ENCODE data around the gene FRAS1.
"Not testable (repeated sequence)": the region's sequence is repeated elsewhere in the genome, so short reads cannot be mapped to it uniquely, and the experiment has no call there.

FRAS1 gene

DNA sequence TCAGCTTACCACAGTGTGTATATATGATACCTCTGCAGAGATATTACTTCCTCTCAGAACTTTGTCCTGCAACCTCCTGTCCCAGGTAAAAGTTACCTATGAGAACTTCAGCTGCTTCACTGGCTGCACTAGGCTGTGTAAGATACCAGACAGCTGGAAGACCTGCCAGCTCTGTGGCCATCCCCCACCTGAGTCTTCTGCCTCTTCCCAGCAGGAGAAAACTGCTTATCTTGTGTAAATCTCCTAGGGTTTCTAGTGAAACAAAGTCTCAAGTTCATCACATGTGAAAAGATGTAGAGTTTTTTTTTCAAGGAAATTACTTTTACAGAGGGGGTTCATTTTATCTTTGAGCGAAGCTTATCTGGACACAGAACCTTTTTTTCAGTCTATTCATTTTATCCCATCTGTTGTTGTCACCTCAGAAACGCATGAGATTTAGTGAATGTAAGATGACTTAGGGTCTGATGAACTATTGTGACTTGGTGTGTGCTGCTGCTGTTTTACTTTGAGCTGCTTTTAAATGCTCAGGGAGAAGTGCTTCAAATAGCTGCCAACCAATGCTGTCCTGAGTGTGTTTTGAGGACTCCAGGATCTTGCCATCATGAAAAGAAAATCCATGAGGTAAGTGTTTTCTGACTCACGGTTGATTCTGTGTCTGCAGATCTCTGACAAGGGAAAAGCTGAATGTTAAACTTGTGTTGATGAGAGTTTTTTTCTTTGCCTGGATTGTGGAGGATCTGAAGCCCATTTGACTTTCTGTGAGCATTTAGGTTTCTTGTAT is 187.8 kb downstream of the FRAS1 start:
- no peaks in the 10 kb centered on the region for H3K4me1 ChIP-seq (ENCODE audit: insufficient read depth, low read length)
- no peaks in the 10 kb centered on the region for H3K9me3 ChIP-seq (ENCODE audit: control insufficient read depth, insufficient read depth, low read length)
- no peak overlapping the region for H3K9ac ChIP-seq (ENCODE audit: low read depth, low read length)
- H3K36me3 ChIP-seq (ENCODE audit: insufficient read depth, low read length): no peaks in the 10 kb centered on the region

DNA sequence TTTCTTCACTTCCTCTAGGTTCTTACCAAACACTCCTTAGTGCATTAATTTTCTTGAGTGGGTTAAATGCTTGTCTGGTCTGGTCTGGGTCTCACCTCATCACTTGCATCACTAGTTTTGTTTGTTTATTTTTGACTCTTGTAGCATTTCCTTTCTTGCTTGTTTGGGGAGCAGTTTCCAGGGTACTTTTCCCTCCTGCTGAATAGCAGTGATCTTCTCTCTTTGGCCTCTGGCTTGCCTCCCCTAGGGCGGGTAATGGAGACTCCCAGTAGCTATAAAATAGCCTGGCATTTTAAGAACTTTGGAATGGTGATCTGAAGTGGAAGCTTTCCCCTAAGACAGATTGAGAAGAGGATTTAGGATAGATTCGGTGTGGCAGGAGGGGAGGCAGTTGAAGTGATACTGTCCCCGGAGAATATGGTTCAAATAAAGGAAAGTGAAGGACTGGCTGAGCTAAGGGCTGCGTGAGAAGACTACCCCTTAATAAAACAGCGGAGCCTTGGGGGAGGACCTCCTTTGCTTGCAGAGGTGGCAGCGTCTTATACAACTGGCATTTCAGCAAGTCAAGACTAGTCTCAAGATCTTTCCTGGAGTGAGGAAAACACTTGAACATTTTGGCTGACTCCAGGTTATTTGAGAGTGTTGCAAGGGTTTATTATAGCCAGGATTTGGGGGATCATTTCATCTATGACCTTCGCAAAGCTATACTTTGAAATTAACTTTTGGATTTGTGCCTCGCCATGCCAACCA is 190.6 kb downstream of the FRAS1 start:
- H3K9me3 ChIP-seq (ENCODE audit: control insufficient read depth, insufficient read depth, low read length): 0 out of 2 replicates have a peak, but pooled peaks cover 2% of the 10 kb centered on the region
- H3K36me3 ChIP-seq (ENCODE audit: insufficient read depth, low read length): no peaks in the 10 kb centered on the region
- H3K9ac ChIP-seq (ENCODE audit: low read depth, low read length): no peak overlapping the region
- no peaks in the 10 kb centered on the region for H3K4me1 ChIP-seq (ENCODE audit: insufficient read depth, low read length)

GRCh38 chr4:78250500-78250899 is 193.4 kb downstream of the FRAS1 start:
- H3K9me3 ChIP-seq (ENCODE audit: control insufficient read depth, insufficient read depth, low read length): peaks cover 6% of the 10 kb centered on the region; the same call in 1 of the 2 replicates
- no peaks in the 10 kb centered on the region for H3K36me3 ChIP-seq (ENCODE audit: insufficient read depth, low read length)
- H3K9ac ChIP-seq (ENCODE audit: low read depth, low read length): no peak overlapping the region
- no peaks in the 10 kb centered on the region for H3K4me1 ChIP-seq (ENCODE audit: insufficient read depth, low read length)

- not testable (repeated sequence) for H3K36me3 ChIP-seq (ENCODE audit: insufficient read depth, low read length); H3K9ac ChIP-seq (ENCODE audit: low read depth, low read length); H3K4me1 ChIP-seq (ENCODE audit: insufficient read depth, low read length); H3K9me3 ChIP-seq (ENCODE audit: control insufficient read depth, insufficient read depth, low read length)
Observed at GRCh38 chr4:78252773-78253172, 195.7 kb downstream of the FRAS1 start.

- H3K36me3 ChIP-seq (ENCODE audit: insufficient read depth, low read length): no peaks in the 10 kb centered on the region
Observed at GRCh38 chr4:78254893-78255292, 197.8 kb downstream of the FRAS1 start.

GRCh38 chr4:78265006-78265405 is 207.9 kb downstream of the FRAS1 start:
- Histone ChIP-seq H3K9me3 (ENCODE audit: control insufficient read depth, insufficient read depth, low read length) (no peaks in the 10 kb centered on the region), H3K9ac (ENCODE audit: low read depth, low read length) (no peak overlapping the region), H3K36me3 (ENCODE audit: insufficient read depth, low read length) (peaks cover 3% of the 10 kb centered on the region; the same call in 1 of the 2 replicates), H3K4me1 (ENCODE audit: insufficient read depth, low read length) (no peaks in the 10 kb centered on the region; the same call in 1 of the 2 replicates)

More at GRCh38 chr4:78254893-78255292, 197.8 kb downstream of the FRAS1 start:
- peaks cover 6% of the 10 kb centered on the region; the same call in 1 of the 2 replicates for H3K9me3 ChIP-seq (ENCODE audit: control insufficient read depth, insufficient read depth, low read length)
- H3K4me1 ChIP-seq (ENCODE audit: insufficient read depth, low read length): no peaks in the 10 kb centered on the region
- no peak overlapping the region for H3K9ac ChIP-seq (ENCODE audit: low read depth, low read length)

- peaks cover 3% of the 10 kb centered on the region; the same call in 1 of the 2 replicates for H3K36me3 ChIP-seq (ENCODE audit: insufficient read depth, low read length)
- no peaks in the 10 kb centered on the region for H3K9me3 ChIP-seq (ENCODE audit: control insufficient read depth, insufficient read depth, low read length)
- H3K4me1 ChIP-seq (ENCODE audit: insufficient read depth, low read length): no peaks in the 10 kb centered on the region; the same call in 1 of the 2 replicates
- H3K9ac ChIP-seq (ENCODE audit: low read depth, low read length): no peak overlapping the region
Observed at GRCh38 chr4:78267790-78268189, 210.7 kb downstream of the FRAS1 start.

GRCh38 chr4:78268597-78268996 is 211.5 kb downstream of the FRAS1 start:
- Histone ChIP-seq H3K36me3 (ENCODE audit: insufficient read depth, low read length) (peaks cover 3% of the 10 kb centered on the region; the same call in 1 of the 2 replicates), H3K9ac (ENCODE audit: low read depth, low read length) (no peak overlapping the region), H3K9me3 (ENCODE audit: control insufficient read depth, insufficient read depth, low read length) (no peaks in the 10 kb centered on the region), H3K4me1 (ENCODE audit: insufficient read depth, low read length) (no peaks in the 10 kb centered on the region; the same call in 1 of the 2 replicates)

DNA sequence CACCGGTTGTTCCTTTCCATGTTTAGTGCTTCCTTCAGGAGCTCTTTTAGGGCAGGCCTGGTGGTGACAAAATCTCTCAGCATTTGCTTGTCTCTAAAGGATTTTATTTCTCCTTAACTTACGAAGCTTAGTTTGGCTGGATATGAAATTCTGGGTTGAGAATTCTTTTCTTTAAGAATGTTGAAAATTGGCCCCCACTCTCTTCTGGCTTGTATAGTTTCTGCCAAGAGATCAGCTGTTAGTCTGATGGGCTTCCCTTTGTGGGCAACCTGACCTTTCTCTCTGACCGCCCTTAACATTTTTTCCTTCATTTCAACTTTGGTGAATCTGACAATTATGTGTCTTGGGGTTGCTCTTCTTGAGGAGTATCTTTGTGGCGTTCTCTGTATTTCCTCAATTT is 218.3 kb downstream of the FRAS1 start:
- H3K9ac ChIP-seq (ENCODE audit: low read depth, low read length); H3K36me3 ChIP-seq (ENCODE audit: insufficient read depth, low read length); H3K4me1 ChIP-seq (ENCODE audit: insufficient read depth, low read length); H3K9me3 ChIP-seq (ENCODE audit: control insufficient read depth, insufficient read depth, low read length): not testable (repeated sequence)

DNA sequence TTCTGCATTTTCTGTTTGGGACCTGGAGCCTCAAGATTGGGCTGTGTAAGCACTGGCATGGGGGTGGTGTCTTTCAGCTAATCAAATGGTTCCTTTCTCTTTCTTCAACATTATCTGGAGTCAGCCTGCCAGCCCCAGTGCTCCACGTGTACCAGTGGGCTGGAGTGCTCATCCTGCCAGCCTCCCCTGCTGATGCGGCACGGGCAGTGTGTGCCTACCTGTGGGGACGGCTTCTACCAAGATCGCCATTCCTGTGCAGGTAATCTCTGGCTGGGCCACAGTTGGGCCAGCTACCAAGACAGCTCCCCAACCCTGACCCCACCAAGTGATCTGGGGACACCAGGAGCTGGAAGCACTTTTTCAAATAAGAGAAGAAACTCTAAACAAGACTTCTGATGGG is 229.2 kb downstream of the FRAS1 start:
- Histone ChIP-seq H3K4me1 (ENCODE audit: insufficient read depth, low read length) (no peaks in the 10 kb centered on the region; the same call in 1 of the 2 replicates), H3K9me3 (ENCODE audit: control insufficient read depth, insufficient read depth, low read length) (no peaks in the 10 kb centered on the region), H3K36me3 (ENCODE audit: insufficient read depth, low read length) (no peaks in the 10 kb centered on the region), H3K9ac (ENCODE audit: low read depth, low read length) (no peak overlapping the region)

DNA sequence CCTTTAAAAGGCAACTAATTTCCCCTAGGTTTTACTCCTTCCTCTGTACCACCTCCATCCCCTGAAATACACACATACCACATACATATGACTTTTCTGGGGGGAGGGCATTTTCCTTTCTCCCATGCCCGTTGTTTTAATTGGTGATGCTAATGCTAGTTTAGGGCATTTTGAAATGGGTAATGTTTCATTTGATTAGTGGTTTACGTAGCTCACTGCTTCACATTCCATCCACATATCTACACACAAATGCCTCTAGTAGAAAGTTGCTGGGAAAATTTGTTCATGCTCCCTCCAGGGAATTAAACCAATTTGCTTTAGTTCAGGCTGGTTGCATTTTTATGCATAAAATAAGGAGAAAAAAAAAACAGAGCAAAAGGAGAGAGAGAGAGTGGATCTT is 231.2 kb downstream of the FRAS1 start:
- no peaks in the 10 kb centered on the region; the same call in 1 of the 2 replicates for H3K36me3 ChIP-seq (ENCODE audit: insufficient read depth, low read length)
- no peak overlapping the region for H3K9ac ChIP-seq (ENCODE audit: low read depth, low read length)

DNA sequence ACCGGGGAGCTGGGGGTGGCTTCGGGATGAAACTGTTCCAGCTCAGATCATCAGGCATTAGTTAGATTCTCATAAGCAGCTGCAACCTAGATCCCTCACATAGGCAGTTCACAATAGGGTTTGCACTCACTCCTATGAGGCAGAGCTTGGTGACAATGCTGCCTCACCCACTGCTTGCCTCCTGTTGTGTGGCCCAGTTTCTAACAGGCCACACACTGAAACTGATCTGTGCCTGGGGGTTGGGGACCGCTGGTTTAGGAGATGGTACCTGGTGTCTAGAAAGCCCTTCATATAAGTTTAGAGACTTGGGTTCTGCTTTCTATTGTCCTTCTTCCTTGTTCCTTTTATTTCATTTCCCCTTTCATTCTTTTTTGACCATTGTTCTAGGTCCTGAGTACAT is 234.2 kb downstream of the FRAS1 start:
- H3K36me3 ChIP-seq (ENCODE audit: insufficient read depth, low read length): no peaks in the 10 kb centered on the region; the same call in 1 of the 2 replicates
- H3K9me3 ChIP-seq (ENCODE audit: control insufficient read depth, insufficient read depth, low read length): no peaks in the 10 kb centered on the region
- H3K9ac ChIP-seq (ENCODE audit: low read depth, low read length): no peak overlapping the region
- H3K4me1 ChIP-seq (ENCODE audit: insufficient read depth, low read length): no peaks in the 10 kb centered on the region

More for the DNA sequence above, 231.2 kb downstream of the FRAS1 start:
- H3K4me1 ChIP-seq (ENCODE audit: insufficient read depth, low read length): no peaks in the 10 kb centered on the region
- H3K9me3 ChIP-seq (ENCODE audit: control insufficient read depth, insufficient read depth, low read length): no peaks in the 10 kb centered on the region

DNA sequence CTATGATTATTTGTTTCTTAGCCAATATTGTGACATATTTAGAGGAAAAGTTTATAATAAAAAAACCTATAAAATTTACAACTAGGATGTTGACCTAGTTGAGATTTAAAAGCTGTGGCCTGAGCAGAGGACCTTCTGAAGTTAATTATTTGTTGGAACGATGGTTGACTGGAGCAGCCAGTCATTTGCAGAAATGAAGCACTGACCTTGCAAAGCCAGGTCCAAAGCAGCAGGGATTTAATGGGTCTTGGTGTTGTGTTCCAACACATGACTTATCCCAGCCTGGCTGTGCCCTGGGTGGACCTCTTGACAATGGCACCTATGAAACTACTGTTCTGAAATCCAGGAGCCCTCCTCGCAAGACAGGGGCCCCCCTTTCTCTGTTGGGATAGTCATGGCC is 235.2 kb downstream of the FRAS1 start:
- no peaks in the 10 kb centered on the region for H3K9me3 ChIP-seq (ENCODE audit: control insufficient read depth, insufficient read depth, low read length)
- H3K4me1 ChIP-seq (ENCODE audit: insufficient read depth, low read length): no peaks in the 10 kb centered on the region
- no peaks in the 10 kb centered on the region; the same call in 1 of the 2 replicates for H3K36me3 ChIP-seq (ENCODE audit: insufficient read depth, low read length)
- no peak overlapping the region for H3K9ac ChIP-seq (ENCODE audit: low read depth, low read length)

- Histone ChIP-seq H3K9me3 (ENCODE audit: control insufficient read depth, insufficient read depth, low read length) (no peaks in the 10 kb centered on the region), H3K36me3 (ENCODE audit: insufficient read depth, low read length) (no peaks in the 10 kb centered on the region; the same call in 1 of the 2 replicates), H3K4me1 (ENCODE audit: insufficient read depth, low read length) (no peaks in the 10 kb centered on the region), H3K9ac (ENCODE audit: low read depth, low read length) (no peak overlapping the region)
Observed at GRCh38 chr4:78292856-78293255, 235.7 kb downstream of the FRAS1 start.

Data from ES-I3 (cell line).